Frontal cortex (tissue), 4 donors: ENCODE data around the gene SYNC. TPM values are rescaled to one million over a fixed set of nuclear protein-coding genes. Genes with fewer than 3 reads are reported as not detected.
A peak's percentile ranks its signal among the peaks of the same experiment; 100 is the strongest.

Experiments
- DNase-seq, 2 donors: peaks; one replicate each; pipeline ENCODE4 v3.0.0; 2012; ENCODE audit warnings: low spot score in 2 of 2
- FAIRE-seq: peaks from 2 replicates; lab custom pipeline; 2012; peaks lifted over from hg19 to GRCh38; lab: Jason Lieb, UNC
- total RNA-seq: library from RNA; depleted of rRNA; stranded (reverse); fragments of >200 nt; gene quantifications from one replicate; pipeline ENCODE4 v1.2.3, GENCODE V29; 2014
- donor health status: control.
- donor health status: control.
- donor health status: control.

Gene SYNC
- 3.7 TPM for total RNA-seq

DNA sequence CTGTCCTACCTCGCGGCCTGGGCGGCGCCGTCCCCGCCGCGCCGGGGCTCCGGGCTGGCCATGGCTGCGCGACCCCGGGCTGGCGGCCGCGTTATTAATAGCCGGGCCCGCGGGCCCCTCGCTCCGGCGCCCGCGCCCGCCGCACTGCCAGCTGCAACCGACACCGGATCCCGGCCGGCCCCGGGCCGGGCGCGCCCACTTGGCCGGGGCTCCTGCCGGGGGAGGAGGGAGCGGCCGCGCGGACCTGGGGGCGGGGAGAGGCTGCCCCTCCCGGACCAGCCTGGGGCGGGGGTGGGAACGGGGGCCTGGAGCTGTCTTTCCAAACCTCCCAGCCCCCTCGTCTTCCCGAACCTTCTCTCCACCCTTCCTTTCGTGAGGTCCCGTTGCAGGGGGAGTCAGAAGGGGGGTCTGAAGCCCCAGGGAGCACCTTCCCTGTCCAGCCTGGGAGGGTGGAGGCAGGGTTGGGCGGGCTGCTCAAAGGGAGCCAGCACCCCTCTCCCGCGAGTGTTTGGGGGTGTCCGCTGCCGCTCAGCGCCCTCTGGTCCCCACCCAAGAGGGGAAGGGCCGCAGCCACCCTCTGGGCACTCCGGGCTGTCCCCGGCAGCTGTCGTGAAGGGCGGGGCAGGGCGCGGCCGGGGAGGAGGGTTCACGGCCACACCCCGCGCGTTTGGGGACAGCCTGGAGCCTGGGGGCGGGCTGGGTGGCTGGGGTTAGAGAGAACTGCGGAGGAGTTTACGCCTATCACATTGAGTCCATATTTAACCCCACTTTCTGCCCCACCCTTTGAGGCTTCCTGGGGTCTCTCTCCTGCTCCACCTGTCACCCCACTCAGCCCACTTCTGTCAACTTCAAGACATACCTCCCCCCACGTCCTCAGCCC is at the start of gene SYNC:
SYNC (minus strand) TSS at position 172 of the 880 bp plus-strand sequence; CDS start at position 62, 110 bp downstream.
- FAIRE-seq (no peak), DNase-seq (peak; percentile 67 to 76)

DNA sequence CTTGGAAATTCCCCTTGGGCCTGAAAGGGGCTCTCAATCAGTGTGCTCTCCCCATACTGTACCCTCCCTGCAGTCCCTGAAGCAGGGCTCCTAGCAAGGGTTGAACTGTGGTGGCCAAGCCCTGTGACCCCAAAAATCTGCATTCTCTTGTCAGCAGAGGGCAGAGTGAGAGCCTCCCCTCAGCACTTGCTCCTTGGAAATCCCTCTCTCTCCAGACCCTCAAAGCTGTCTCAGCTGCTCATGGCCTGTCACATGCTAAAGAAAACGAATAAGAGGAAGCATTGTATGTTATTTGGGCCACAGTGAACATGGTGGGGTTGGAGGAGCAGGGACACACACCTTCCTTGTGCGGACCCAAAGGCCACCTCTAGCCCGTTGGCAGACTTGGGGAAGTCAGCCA is 47.2 kb upstream of the SYNC start:
- no peak for FAIRE-seq

DNA sequence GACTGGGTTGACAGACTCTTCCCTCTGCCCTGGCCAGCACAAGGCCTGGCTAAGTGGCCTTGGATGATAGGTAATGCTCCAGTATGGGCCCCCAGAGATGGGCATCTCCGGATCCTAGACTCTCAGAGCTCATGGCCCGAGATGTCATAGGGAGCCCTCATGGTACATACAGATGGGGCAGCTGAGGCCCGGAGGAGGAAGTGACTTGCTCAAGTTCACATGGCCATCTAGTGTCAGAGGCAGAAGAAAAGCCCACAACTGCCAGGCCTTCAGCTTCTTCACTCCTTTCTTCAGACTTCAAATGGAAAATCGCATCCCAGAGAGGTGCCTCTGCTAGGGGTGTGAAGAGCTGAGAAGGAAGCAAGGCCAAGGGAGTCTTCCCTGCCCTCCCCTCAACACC is 46.8 kb upstream of the SYNC start:
- FAIRE-seq (no peak), DNase-seq (no peak)

More for the DNA sequence above, 47.2 kb upstream of the SYNC start:
- no peak for DNase-seq

DNA sequence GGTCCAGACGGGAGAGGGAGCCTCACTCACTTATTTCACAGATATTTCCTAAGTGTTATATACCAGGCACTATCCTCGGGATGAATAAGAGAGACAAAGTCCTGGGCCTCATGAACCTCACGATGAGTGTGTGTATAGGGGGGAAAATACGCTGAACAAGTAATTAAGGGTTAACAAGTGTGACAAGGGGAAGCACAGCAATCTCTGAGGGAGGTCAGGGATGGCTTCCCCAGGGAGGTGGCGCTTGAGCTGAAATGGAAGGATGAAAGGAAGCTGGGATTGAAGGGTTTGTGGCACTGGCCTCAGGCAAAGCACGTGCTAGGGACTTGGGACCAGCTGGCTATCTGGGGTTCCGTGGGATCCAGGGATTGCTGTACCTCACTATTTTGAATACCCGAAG is 46.4 kb upstream of the SYNC start:
- FAIRE-seq (no peak), DNase-seq (no peak)

DNA sequence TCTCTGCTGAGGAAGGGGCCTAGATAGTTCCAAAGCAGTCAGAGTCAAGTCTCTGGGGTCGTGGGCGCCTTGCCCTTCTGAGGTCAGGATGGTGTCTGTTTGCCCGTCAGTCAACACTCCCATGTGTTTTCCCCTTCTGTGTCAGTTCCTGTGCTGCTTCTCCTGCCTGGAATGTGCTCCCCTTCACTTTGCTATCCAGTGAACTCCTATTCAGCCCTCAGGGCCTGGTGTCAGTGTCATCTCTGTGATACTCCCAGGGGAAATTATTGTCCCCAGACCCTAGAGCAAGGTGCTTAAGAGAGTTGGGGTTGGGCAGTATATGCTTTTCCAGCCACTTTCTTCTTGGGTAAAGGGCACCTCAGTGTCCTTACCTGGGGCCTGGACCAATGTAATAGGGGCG is 45.8 kb upstream of the SYNC start:
- no peak for DNase-seq
- no peak for FAIRE-seq

DNA sequence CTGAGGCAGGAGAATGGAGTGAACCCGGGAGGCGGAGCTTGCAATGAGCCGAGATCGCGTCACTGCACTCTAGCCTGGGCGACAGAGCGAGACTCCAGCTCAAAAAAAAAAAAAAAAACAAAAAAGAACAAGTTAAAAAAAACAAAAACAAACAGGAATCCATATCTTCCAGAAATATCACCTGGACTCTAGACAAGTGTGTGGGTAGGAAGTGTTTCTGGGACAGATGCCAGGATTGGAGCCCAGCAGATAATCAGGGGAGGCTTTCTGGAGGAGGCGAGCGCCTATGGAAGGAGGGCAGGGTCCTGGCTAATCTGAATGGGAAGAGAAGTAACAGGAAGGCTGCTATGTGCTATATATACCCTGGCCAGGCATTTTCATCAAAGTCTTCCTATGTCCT is 43.6 kb upstream of the SYNC start:
- DNase-seq (no peak), FAIRE-seq (no peak)

DNA sequence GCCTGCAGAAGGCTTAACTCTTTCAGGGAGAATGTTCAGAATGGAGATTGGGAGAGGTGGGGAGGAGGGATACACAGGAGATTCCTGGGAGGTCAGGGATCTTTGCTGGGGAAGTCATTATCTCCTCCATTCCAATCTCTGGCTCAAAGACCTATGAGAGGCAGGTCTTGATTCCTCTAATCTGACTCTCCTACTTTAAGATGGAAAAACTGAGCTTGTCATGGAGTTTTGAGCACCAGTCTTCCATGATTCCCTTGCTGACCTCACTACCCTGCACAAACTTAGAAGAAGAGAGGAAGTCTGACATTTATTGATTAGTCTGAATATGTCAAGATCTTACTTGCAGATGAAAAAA is 41.5 kb upstream of the SYNC start:
- no peak for DNase-seq
- FAIRE-seq: no peak

DNA sequence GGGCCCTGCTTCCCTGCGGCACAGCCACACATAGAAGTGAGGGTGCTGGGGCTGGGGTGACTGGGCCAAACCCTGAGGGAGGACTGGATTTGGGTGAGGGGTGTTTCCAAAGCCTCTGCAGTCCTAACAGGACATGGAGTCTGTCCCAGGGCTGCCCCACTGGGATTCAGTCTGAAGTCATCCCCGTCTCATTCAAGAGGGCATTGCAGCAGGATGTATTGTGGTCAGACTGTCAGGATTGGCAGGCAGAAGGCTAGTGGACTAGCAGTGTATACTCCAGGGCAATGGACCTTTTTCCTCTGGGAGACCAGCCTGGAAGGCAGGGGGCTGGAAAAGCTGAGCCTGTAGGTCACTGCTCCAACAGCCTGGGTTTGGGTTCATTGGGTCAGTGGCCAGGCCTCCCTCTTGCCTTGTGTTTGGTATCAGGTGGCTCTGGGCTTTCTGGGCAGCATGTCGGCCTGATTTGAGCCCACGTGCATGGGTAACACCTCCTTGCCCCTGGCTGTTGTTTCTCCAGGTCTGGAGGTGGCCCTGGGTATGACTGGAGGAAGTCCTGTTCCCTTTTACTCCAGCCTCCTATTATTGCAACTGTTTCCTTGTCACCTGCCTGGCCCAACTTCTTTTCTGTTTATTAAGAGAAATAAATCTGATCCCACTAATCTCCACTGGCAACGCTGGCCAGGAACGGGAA is 41.0 kb upstream of the SYNC start:
- DNase-seq (no peak), FAIRE-seq (no peak)

DNA sequence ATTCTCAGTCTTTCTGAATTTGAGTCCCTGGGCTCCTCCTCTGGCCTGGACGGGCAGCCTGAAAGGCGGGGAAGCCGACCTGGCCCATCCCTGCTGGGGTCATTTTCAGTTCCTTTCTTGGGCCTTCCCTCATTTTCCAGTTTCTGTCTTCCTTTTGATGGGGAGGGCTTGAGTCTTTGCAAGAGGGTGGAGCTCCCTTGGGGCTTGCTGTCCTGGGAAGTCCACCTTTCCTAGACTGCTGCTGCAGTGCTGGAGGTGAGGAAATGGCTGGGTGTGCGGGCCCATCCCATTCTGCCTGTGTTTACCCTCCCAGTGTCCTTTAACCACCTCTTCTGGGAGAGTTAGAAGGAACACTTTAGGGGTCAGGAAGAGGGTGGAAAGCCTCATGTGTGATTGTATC is 40.4 kb upstream of the SYNC start:
- peak in 1 of 2 donors; percentile 44 for DNase-seq
- FAIRE-seq: no peak

DNA sequence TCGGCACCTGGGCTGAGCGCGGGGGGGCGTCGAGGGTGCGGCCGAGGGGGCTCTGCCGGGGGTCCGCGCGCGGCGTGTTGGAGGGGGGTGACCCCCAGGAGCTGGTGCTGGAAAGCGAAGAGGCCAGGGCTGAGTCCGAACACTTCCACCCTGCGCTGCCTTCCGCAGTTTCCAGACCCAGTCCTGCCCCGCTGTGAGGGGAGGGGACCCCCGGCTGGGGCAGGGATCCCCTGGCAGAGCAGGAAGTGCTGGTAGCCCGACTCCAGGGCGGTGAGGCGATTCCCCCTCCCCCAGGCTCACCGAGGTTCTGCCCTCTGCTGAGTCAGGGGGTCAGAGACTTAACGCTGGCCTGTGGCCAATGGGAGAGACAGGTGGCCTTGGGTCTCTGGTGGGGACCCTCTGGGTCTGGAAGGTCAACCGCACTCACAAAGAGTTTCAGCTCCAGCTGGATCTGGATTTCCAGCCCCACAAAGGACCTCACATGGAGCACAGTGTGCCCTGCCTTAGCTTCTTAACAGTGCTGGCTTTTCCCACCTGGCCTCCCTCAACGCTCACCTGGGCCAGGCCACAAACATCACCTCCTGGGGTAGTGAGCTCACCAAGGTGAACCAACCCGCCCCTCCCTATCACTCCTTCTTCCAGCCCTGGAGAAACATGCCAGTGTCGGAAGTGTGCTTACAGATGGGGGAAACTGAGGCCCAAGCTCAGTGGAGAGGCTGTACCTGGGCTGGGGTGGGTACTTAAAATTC is 39.8 kb upstream of the SYNC start:
- FAIRE-seq (no peak), DNase-seq (peak in 1 of 2 donors; percentile 41)

DNA sequence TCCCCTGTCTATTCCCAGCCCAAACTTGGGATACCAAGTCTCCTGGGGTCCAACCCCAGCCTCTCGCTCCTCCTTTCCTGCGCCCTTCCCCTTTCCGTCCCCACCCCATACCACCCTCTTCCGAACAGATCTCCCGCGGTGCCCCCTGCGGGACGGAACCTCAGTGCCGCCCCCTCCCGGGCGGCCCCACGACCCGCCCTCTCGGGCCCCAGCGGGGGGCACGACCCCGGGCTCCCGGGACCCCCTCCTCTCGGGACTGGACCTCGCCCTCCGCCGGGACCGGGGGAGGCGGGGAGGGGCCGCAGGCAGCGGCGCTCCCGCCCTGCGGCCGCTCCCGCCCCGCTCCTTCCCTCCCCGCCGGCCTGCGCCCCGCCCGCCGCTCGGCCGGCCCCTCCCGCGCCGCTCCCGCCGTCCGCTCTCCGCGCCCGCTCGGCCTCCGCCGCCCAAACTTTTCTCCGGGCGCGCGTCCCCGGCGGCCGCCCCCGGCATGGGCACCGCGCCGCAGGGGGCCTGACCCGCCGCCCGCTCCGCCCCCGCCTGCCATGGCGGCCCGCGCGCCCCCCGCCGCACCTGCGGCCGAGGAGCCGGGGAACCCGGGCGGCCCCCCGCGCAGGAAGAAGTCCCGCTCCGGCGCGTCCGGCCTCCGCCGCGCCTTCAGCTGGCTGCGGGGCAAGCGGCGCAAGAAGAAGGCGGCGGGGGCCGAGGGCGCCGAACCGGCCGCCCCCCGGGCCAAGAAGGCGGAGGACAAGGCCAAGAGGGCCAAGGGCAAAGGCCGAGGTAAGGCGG is 39.0 kb upstream of the SYNC start:
- no peak for FAIRE-seq

DNA sequence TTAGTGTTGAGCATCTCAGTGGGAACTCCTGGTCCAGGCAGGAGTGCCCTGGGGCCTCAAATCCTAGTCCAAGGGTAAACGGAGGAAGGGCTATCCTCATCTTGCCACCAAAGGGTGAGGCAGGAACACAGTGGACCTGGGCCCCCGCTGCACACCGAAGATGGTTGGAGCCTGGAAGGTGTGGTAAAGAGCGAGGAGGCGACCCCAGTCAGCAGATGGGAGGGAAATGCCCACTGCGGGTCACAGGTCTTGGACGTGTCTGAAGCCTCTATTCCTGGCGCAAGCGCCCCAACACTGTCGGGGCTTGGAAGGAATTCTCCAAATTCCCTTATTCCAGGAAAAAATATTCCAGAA is 38.5 kb upstream of the SYNC start:
- no peak for DNase-seq
- FAIRE-seq: no peak

More for the DNA sequence above, 39.0 kb upstream of the SYNC start:
- DNase-seq: peak; percentile 71 to 85

DNA sequence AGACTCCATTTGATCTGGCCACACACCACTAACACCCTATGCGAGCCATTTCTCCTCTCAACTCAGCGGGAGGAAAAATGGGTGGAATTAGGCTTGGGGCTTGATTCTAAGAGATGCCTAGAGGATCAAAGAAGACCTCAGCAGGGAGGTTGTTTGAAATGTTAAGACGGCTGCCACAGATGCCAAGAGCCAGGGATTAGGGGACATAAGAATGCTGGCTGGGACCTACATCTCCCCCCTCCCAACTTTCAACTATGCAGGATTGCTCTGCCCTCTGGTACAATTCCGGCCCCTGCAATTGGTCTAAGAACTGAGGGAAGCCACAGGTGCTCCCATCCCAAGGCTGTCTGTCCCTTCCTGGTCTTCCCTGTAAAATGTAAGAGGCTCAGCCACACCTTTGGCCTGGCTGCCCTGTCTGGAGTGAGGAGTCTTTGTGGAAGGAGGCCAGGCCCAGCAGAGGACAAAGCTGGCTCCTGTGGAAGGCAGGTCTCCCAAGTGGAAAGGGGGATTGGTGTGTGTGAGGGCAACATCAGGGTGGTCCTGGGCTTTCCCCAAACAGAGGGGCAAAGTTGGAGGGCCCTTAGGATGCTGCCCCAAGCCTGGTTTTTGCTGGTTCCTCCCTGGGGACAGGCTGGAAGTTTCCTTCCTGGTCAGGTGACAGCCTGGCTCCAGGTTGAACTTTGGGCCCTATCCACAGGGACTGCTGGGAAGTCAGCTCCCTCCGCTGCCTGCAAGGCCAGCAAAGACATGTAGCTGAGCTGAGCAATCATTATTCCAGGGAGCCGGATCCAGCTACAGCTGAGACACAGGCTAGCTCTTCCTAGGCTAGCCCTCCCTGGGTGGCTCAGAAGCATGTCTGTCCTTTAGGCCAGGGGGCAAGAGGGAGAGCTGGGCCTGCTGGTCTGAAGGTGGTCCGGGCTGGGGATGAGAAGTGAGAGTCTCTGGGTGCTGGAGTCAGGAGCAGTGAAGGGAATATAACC is 34.5 kb upstream of the SYNC start:
- FAIRE-seq (no peak), DNase-seq (no peak)

DNA sequence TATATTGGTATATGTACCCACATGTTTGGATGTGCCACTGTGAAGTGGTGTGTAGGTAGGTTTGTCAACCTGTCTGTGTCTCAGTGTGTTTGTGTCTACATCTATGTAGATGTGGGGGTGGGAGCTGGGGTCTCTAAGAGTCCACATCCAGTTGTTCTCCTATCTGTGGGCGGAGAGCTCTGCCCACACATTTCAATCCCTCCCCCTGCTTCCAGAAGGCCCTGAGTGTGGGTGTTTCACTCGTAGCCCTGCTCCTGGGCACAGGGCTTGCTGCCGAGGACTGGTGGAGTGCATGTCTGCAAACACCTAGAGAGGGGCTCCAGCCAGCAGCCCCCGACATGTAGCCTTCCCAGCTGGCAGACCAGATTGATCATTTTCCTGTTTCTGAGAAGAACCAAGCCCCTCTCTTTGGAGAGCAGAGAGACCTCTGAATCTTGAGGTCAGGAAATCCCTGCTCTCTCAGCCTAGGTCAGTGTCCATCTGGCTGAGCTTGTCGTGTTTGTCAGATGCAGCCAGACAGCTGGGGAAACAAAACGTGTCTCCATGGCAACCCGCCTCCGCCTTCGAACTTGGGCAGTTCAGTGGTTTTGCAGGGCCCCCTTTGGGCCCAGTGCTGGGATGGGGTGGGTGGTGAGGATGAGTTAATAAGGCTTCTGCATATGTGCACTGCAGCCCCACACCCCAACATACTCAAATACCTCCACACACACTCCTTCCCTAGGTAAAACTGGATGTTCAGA is 31.2 kb upstream of the SYNC start:
- DNase-seq (no peak), FAIRE-seq (no peak)

DNA sequence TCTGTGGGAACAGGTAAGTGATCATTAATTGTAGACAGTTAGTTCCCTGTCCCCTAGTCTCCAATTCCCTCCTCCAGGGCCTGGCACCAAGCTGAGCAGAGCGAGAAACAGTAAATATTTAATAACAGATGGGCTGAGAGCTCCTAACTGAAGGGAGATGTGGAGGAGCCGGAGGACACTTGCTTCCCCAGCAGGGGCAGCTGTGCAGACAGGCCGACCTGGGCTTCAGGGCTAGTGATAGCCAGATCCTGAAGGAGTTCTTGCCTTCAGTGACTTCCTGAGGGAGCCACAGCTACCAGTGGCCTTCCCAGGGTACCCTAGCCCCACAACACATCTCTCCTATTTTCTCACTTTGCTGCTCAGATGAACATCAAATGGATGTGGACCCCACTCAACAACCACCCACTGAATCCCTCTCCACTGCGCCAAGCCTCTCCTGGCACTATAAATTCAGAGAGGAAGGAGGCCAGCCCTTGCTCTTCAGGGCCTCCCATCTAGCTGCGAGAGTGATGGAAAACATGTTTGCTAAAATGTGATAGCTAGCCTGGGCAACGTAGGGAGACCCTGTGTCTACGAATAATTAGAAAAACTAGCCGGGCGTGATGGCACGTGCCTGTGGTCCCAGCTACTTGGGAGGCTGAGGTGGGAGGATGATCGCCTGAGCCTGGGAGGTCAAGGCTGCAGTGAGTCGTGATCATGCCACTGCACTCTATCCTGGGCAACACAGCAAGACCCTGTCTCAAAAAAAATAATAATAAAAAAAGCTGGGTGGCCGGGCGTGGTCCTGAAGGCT is 26.9 kb upstream of the SYNC start:
- no peak for FAIRE-seq
- no peak for DNase-seq

DNA sequence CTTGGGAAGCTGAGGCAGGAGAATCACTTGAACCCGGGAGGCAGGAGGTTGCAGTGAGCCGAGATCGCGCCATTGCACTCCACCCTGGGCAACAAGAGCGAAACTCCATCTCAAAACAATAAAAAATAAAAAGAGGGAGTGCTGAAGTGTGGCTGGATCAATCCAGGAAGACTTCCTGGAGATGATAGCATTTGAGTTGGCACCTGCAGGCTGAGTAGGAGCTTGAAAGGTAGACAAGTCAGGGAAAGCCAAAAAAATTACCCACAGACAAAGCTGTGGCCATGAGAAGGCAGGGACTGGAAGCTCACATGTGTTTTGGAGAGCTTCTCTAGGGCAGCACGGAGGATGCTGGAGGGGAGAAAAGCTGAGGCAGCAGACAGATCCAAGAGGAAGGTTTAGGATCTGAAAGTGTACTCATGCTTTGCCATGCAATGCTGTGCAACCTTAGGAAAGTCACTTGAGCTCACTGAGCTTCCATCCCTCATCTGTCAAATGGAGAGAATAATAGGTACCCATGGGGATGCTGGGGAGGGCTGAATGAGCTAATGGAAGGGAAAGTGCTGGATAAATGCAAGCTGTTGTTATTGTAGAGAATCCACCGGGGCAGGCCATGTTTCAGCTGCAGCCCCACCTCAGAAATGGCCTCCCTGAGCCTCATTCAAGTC is 26.0 kb upstream of the SYNC start:
- FAIRE-seq: no peak
- no peak for DNase-seq

DNA sequence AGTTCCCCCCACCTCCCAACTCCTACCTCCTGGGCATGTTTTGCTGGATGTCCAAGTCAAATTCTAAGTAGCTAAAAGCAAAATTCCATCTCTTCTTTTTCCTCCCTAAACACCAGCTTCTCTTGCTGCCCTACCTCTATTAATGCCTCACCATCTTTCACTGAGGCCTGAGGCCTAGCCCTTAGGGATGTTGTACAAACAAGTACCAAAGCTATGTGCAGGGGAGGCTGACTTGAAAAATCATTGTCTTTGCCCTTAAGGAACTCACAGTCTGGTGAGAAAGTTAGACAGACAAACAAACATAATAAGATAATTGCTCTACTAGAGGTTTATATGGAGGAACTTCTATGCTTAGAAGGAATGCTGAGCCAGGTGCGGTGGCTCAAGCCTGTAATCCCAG is 25.3 kb upstream of the SYNC start:
- FAIRE-seq (no peak), DNase-seq (no peak)
